Measurements from ENCODE around the gene VSIG4.

The VSIG4 gene

GRCh38 chrX:66023385-66024091 lies 16.3 kb downstream of the VSIG4 start:
- no peak for DNase-seq

GRCh38 chrX:66022632-66023384 lies 17.1 kb downstream of the VSIG4 start:
- DNase-seq, result no peak

- DNase-seq, result no peak
These were observed 17.9 kb downstream of the VSIG4 start for GRCh38 chrX:66021765-66022631.

GRCh38 chrX:66021401-66021764 lies 18.5 kb downstream of the VSIG4 start:
- DNase-seq, result no peak

- no peak for DNase-seq
These were observed 19.1 kb downstream of the VSIG4 start for GRCh38 chrX:66020631-66021334.

GRCh38 chrX:66019974-66020373 lies 19.9 kb downstream of the VSIG4 start:
- DNase-seq, result no peak

- DNase-seq, result no peak
These were observed 20.6 kb downstream of the VSIG4 start for GRCh38 chrX:66019310-66019652.

GRCh38 chrX:66018585-66019309 lies 21.1 kb downstream of the VSIG4 start:
- DNase-seq, result no peak

- DNase-seq, result no peak
These were observed 22.2 kb downstream of the VSIG4 start for GRCh38 chrX:66017659-66018170.

GRCh38 chrX:66016905-66017658 lies 22.8 kb downstream of the VSIG4 start:
- no peak for DNase-seq

GRCh38 chrX:66015900-66016689 lies 23.8 kb downstream of the VSIG4 start:
- DNase-seq, result no peak

- DNase-seq, result no peak
These were observed 24.6 kb downstream of the VSIG4 start for GRCh38 chrX:66015152-66015831.

GRCh38 chrX:66014556-66014955 lies 25.3 kb downstream of the VSIG4 start:
- DNase-seq, result no peak

- no peak for DNase-seq
These were observed 25.8 kb downstream of the VSIG4 start for GRCh38 chrX:66014084-66014483.

- no peak for DNase-seq
These were observed 26.6 kb downstream of the VSIG4 start for GRCh38 chrX:66013194-66013816.

GRCh38 chrX:66012094-66012534 lies 27.8 kb downstream of the VSIG4 start:
- no peak for DNase-seq

GRCh38 chrX:66009231-66009845 lies 30.5 kb downstream of the VSIG4 start:
- no peak for DNase-seq

GRCh38 chrX:66008328-66008970 lies 31.4 kb downstream of the VSIG4 start:
- no peak for DNase-seq

Data from DMS79 (cell line).